H4 (cell line): ENCODE results near the gene SPOCK1. TPM values are rescaled to one million over a fixed set of nuclear protein-coding genes. Genes with fewer than 3 reads are reported as not detected.

Source experiments
- DNase-seq: peaks from one replicate; pipeline ENCODE4 v3.0.0-alpha.2; 2015; ENCODE audit warnings: low spot score
- total RNA-seq: library from RNA; depleted of rRNA; stranded (reverse); fragments of >200 nt; shearing (Covaris generic); gene quantifications from 2 replicates; pipeline ENCODE4 v1.2.3, GENCODE V29; 2014

The SPOCK1 gene
- total RNA-seq, 1 experiment from 2014 or later: 9.0 TPM

- no peak for DNase-seq
Measured at GRCh38 chr5:137026296-137026695, 472.8 kb downstream of the SPOCK1 start.

GRCh38 chr5:137024044-137024443 is 475.1 kb downstream of the SPOCK1 start:
- no peak for DNase-seq

- DNase-seq: no peak
Measured at GRCh38 chr5:137023371-137023770, 475.8 kb downstream of the SPOCK1 start.

GRCh38 chr5:137022725-137023124 is 476.4 kb downstream of the SPOCK1 start:
- no peak for DNase-seq

- no peak for DNase-seq
Measured at GRCh38 chr5:137022043-137022442, 477.1 kb downstream of the SPOCK1 start.

- DNase-seq: no peak
Measured at GRCh38 chr5:137019229-137019628, 479.9 kb downstream of the SPOCK1 start.

GRCh38 chr5:137016783-137017324 is 482.3 kb downstream of the SPOCK1 start:
- DNase-seq: no peak

- no peak for DNase-seq
Measured at GRCh38 chr5:137015540-137016116, 483.5 kb downstream of the SPOCK1 start.

- DNase-seq: no peak
Measured at GRCh38 chr5:137014731-137015130, 484.4 kb downstream of the SPOCK1 start.

- DNase-seq: no peak
Measured at GRCh38 chr5:137010226-137010625, 488.9 kb downstream of the SPOCK1 start.

- DNase-seq: no peak
Measured at GRCh38 chr5:137004279-137004678, 494.8 kb downstream of the SPOCK1 start.

GRCh38 chr5:137001026-137001569 is 498.0 kb downstream of the SPOCK1 start:
- DNase-seq: no peak

GRCh38 chr5:136999787-137000186 is 499.3 kb downstream of the SPOCK1 start:
- no peak for DNase-seq

- DNase-seq: no peak
Measured at GRCh38 chr5:136998854-136999357, 500.2 kb downstream of the SPOCK1 start.

GRCh38 chr5:136994154-136994553 is 505.0 kb downstream of the SPOCK1 start:
- no peak for DNase-seq

- DNase-seq: no peak
Measured at GRCh38 chr5:136992796-136993489, 506.2 kb downstream of the SPOCK1 start.

GRCh38 chr5:136985785-136986475 is 513.2 kb downstream of the SPOCK1 start:
- no peak for DNase-seq

GRCh38 chr5:136984772-136985446 is 514.2 kb downstream of the SPOCK1 start:
- DNase-seq: no peak

- DNase-seq: no peak
Measured at GRCh38 chr5:136981936-136982335, 517.2 kb downstream of the SPOCK1 start.

- DNase-seq: peak; percentile 26
Measured at GRCh38 chr5:136979131-136979530, 520.0 kb downstream of the SPOCK1 start.

- DNase-seq: no peak
Measured at GRCh38 chr5:136963504-136963903, 535.6 kb downstream of the SPOCK1 start.

- no peak for DNase-seq
Measured at GRCh38 chr5:136957428-136957827, 541.7 kb downstream of the SPOCK1 start.
